ENCODE results near the gene PTH1R.

Gene PTH1R

DNA sequence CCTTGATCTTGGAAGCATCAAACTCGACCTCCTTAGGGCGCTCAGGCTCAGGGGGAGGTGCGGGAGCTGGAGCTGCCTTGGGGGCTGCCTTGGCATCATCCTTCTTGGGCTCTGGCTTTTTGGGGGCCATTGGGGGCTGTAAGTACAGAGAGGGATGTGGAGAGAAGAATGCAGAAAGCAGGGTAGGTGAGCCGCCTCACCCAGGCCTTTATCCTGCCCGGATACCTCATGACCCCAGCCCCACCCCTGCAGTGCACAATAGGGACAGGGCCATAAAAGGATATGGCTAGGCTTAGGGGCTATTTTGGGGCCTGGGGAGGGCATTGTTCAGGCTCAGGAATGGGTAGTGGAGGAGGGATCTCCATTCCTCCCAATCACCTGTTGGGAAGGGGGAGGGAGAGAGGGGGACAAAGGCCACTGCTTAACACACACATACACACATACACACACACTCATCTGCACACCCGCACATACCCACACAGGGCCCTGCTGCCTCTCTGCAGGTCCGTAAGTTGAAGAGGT lies 14.2 kb upstream of the PTH1R start, which contains the start of gene MYL3:
MYL3 (minus strand) TSS at position 184 of the 522 bp plus-strand sequence; CDS start at position 130, 54 bp downstream.
- TF ChIP-seq EGR1 (IDR thresholded peaks at IDR 0.05): no peak
- no peak for TF ChIP-seq CEBPB (IDR thresholded peaks at IDR 0.05)
- no peak for TF ChIP-seq YY1 (IDR thresholded peaks at IDR 0.05; ENCODE audit: low read depth)
- TF ChIP-seq RAD21 (IDR thresholded peaks at IDR 0.05; ENCODE audit: low read depth): no peak
- TF ChIP-seq NFIC (IDR thresholded peaks at IDR 0.05): no peak
- TF ChIP-seq FOXM1 (IDR thresholded peaks at IDR 0.05; ENCODE audit: borderline replicate concordance, low read depth): no peak
- TF ChIP-seq TEAD4 (IDR thresholded peaks at IDR 0.05): no peak
- TF ChIP-seq ZBTB7A (IDR thresholded peaks at IDR 0.05; ENCODE audit: low read depth): no peak
- TF ChIP-seq, protein P1, sequence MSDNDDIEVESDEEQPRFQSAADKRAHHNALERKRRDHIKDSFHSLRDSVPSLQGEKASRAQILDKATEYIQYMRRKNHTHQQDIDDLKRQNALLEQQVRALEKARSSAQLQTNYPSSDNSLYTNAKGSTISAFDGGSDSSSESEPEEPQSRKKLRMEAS (IDR thresholded peaks at IDR 0.05): no peak
- TF ChIP-seq, protein P2, sequence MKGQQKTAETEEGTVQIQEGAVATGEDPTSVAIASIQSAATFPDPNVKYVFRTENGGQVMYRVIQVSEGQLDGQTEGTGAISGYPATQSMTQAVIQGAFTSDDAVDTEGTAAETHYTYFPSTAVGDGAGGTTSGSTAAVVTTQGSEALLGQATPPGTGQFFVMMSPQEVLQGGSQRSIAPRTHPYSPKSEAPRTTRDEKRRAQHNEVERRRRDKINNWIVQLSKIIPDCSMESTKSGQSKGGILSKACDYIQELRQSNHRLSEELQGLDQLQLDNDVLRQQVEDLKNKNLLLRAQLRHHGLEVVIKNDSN (IDR thresholded peaks at IDR 0.05): no peak

DNA sequence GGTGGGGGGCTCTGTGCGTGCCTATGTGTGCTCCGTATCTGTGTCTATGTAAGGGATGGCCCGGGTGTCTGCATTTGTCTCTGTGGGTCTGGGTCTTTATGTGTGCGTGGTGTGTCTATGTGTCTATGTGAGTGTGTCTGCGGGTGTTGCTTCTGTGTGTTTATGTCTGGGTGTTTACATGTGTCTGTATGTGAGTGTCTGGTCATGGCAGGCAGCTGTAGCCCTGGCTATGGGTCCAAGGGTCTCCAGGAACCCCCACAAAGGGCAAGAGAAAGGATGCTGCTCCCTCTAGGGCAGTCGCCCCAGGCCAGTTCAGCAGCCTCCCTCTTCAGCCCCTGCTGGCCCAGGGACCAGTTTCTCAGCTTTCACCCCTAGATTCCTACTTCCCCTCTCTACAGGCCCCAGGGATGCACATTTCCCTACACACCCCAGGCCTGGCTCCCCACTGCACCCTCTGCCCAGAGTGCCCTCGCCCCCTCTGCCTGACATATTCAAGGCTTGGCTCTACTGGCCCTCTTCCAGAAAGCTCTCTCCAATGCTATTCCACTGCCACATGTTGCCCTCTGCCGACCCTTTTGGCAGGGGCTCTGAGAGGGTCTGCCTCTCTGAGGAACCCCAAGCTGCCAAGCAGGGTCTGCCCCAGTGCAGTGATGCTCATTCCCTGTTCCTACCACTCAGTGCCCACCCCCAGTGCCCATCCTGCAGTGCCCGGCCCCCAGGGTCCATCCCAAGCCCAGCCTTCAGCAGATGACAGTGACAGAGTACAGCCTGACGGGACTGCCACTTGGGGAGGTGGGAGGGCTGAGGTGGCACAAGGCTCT lies 13.2 kb upstream of the PTH1R start:
- TF ChIP-seq, protein P1 (IDR thresholded peaks at IDR 0.05): no peak
- no peak for TF ChIP-seq TCF12 (IDR thresholded peaks at IDR 0.05; ENCODE audit: low read depth)
- TF ChIP-seq NFIC (IDR thresholded peaks at IDR 0.05): no peak
- TF ChIP-seq EP300 (IDR thresholded peaks at IDR 0.05; ENCODE audit: borderline replicate concordance): no peak
- no peak for TF ChIP-seq ZBTB7A (IDR thresholded peaks at IDR 0.05; ENCODE audit: low read depth)
- TF ChIP-seq FOXM1 (IDR thresholded peaks at IDR 0.05; ENCODE audit: borderline replicate concordance, low read depth): no peak

DNA sequence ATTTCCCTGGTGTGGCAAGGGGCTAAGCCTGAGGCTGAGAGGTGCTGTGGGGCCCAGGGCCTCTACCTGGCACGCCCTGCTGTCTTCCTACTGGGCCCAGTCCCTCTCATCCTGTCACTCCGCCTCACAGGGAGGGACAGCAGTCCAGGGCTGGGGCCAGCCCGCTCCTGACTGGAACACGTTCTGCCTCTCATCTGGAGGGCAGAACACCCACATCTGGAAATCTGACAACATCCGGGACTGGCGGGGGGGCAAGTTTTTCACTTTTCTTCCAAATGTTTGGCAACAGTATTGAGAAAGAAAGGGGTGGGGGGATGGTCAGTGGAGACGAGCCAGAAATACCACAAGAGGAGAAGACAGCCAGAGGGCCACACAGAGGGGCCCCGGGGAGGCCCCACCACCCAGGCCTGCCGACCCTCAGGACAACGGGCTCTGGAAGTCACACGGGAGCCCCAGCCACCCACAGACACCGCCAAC lies 12.5 kb upstream of the PTH1R start:
- TF ChIP-seq, protein P1 (IDR thresholded peaks at IDR 0.05): no peak
- TF ChIP-seq, protein P3, sequence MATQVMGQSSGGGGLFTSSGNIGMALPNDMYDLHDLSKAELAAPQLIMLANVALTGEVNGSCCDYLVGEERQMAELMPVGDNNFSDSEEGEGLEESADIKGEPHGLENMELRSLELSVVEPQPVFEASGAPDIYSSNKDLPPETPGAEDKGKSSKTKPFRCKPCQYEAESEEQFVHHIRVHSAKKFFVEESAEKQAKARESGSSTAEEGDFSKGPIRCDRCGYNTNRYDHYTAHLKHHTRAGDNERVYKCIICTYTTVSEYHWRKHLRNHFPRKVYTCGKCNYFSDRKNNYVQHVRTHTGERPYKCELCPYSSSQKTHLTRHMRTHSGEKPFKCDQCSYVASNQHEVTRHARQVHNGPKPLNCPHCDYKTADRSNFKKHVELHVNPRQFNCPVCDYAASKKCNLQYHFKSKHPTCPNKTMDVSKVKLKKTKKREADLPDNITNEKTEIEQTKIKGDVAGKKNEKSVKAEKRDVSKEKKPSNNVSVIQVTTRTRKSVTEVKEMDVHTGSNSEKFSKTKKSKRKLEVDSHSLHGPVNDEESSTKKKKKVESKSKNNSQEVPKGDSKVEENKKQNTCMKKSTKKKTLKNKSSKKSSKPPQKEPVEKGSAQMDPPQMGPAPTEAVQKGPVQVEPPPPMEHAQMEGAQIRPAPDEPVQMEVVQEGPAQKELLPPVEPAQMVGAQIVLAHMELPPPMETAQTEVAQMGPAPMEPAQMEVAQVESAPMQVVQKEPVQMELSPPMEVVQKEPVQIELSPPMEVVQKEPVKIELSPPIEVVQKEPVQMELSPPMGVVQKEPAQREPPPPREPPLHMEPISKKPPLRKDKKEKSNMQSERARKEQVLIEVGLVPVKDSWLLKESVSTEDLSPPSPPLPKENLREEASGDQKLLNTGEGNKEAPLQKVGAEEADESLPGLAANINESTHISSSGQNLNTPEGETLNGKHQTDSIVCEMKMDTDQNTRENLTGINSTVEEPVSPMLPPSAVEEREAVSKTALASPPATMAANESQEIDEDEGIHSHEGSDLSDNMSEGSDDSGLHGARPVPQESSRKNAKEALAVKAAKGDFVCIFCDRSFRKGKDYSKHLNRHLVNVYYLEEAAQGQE (IDR thresholded peaks at IDR 0.05; ENCODE audit: low read depth): no peak
- no peak for TF ChIP-seq CEBPB (IDR thresholded peaks at IDR 0.05)
- TF ChIP-seq FOXM1 (IDR thresholded peaks at IDR 0.05; ENCODE audit: borderline replicate concordance, low read depth): no peak
- no peak for TF ChIP-seq CREB1 (IDR thresholded peaks at IDR 0.05; ENCODE audit: low read depth)
- no peak for TF ChIP-seq EGR1 (IDR thresholded peaks at IDR 0.05)
- no peak for TF ChIP-seq NFIC (IDR thresholded peaks at IDR 0.05)

DNA sequence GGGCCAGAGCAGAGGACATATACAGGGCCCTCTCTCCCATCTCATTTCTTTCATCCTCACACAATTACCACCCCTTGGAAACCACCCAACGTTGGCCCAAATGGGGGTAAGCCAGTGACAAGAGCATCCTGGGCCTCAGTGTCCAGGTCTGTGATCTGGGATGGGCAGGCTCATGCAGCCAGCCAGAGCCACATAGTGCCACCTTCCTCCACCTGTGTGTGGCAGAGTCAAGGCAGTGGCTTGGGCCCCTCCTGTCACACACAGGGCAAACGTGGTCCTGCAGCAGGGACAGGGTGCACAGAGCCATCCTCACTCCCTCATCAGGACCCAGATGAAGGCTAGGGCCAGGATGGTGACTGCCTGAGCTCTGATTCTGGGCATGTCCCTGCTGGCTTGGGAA lies 12.0 kb upstream of the PTH1R start:
- TF ChIP-seq TEAD4 (IDR thresholded peaks at IDR 0.05): no peak
- no peak for TF ChIP-seq EP300 (IDR thresholded peaks at IDR 0.05; ENCODE audit: borderline replicate concordance)
- TF ChIP-seq NFIC (IDR thresholded peaks at IDR 0.05): no peak
- TF ChIP-seq CREB1 (IDR thresholded peaks at IDR 0.05; ENCODE audit: low read depth): no peak
- no peak for TF ChIP-seq CEBPB (IDR thresholded peaks at IDR 0.05)
- TF ChIP-seq, protein P1 (IDR thresholded peaks at IDR 0.05): no peak

DNA sequence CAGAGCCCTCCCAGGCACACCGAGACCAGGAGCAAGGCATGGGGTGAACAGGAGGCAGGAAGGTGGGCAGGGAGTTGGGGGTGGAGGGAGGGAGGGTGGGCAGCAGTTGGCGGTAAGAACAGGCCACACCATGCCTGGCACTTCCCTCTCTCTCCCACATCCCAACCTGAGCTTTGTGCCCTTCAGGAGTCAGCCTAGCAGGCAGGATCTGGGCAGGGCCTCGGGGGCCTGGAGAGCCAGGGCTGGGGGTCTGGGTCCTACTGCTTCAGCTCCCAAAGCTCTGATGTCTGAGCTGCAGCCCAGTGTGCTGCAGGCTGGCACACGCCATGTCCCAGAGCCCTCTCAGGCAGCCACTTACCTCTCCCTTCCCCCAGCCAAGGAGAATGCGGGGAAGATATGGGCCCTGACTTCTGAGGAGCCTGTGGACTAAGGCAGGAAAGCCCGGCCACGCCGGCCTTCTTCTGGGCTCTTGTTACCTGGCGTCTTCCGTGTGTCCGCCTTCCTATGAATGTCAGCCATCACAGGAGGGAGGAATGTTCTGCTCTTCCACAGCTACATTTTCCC lies 11.4 kb upstream of the PTH1R start:
- TF ChIP-seq, protein P2 (IDR thresholded peaks at IDR 0.05): no peak
- no peak for TF ChIP-seq FOXM1 (IDR thresholded peaks at IDR 0.05; ENCODE audit: borderline replicate concordance, low read depth)
- no peak for TF ChIP-seq RAD21 (IDR thresholded peaks at IDR 0.05; ENCODE audit: low read depth)

DNA sequence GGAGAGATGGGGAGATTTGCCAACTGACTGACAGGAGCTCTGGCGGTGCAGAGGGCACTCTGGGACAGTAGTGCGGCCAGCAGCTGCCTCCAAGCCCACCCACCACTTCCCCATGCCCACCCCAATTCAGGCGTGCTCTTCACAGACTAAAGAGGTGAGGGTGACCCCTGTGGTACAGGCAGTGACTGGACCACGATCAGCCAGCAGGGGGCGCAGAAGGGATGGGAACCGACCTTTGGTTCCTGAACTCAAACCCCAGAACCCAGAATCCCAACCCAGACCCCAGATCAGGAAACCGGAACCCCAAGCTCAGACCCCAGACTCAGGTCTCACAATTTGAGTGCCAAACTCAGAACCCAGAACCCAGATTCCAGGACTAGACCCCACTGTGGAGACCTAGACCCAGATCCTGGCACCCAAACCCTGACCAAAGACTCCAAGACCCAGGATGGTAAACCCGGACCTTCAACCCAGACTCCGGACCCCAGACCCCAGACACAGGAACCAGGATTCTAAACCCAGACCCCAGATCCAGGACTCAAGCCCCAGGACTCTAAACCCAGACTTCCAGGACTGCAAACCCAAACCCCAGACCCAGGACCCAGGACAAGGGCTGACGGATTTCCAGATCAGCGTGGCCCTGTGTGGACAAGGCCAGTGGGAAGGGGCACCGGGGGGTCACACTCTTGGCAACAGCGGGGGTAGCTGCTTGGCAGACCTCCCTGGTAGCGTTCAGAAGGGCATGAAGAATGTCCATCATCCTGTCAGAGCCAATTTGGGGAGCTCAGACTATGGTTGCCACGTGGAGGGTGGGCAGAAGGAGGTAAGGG lies 10.6 kb upstream of the PTH1R start:
- TF ChIP-seq RAD21 (IDR thresholded peaks at IDR 0.05; ENCODE audit: low read depth) (peak; percentile 92), EGR1 (IDR thresholded peaks at IDR 0.05) (no peak), TEAD4 (IDR thresholded peaks at IDR 0.05) (no peak), TAF1 (IDR thresholded peaks at IDR 0.05; ENCODE audit: low read depth) (no peak)

DNA sequence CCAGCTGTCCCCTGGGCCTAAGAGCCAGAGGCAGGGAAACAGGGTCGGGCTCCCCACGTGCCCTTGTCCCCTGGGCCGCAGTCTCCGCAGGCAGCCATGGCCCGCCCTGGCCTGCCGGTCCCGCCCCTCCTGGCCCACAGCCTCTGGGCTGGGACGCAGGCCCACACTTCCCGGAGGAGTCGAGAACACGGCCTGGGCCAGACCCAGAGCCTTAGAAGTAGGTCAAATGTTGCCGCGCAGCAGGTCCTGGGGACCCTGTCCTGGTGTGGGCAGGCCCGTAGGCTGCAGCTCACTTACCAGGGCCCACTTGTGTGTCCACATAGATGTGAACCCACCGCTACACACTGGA lies 10.0 kb upstream of the PTH1R start:
- TF ChIP-seq, protein P2 (IDR thresholded peaks at IDR 0.05): no peak
- TF ChIP-seq, protein P1 (IDR thresholded peaks at IDR 0.05): no peak
- TF ChIP-seq CREB1 (IDR thresholded peaks at IDR 0.05; ENCODE audit: low read depth): no peak
- TF ChIP-seq EP300 (IDR thresholded peaks at IDR 0.05; ENCODE audit: borderline replicate concordance): no peak

Data from Ishikawa (cell line).